Measurements from ENCODE around the gene RTBDN.

RTBDN gene

DNA sequence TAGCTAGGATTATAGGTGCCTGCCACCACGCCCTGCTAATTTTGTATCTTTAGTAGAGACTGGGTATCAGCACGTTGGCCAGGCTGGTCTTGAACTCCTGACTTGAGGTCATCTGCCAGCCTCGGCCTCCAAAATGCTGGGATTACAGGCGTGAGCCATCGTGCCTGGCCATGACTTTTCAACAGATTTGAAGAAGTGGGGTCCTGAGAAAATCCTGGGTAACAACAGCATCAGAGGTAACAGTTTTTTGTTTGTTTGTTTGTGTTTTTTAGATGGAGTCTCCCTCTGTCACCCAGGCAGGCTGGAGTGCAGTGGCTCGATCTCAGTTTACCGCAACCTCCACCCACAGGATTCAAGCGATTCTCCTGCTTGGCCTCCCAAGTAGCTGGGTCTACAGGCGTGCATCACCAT lies 39.4 kb downstream of the RTBDN start:
- POLR2A ChIA-PET, result interaction anchor here (1.3 to 4.1 kb wide), 4 partner anchors 12 to 138 kb away, joined by 4 to 96 read pairs (median 13); no protein-coding TSS in a partner anchor
- no peak overlapping the region for H3K4me3 ChIP-seq (ENCODE audit: low read depth, low read length)
- CTCF ChIA-PET, result interaction anchor here (0.6 to 18.0 kb wide), 12 partner anchors 11 to 861 kb away, joined by 3 to 1565 read pairs (median 14); partner anchors contain the start of genes BEST2, GET3, HOOK2 and RNASEH2A
- no peak for DNase-seq (ENCODE audit: low read depth, low spot score)
- no peak for TF ChIP-seq CTCF (IDR thresholded peaks at IDR 0.05; ENCODE audit: insufficient read depth, low read length, missing control alignments)

DNA sequence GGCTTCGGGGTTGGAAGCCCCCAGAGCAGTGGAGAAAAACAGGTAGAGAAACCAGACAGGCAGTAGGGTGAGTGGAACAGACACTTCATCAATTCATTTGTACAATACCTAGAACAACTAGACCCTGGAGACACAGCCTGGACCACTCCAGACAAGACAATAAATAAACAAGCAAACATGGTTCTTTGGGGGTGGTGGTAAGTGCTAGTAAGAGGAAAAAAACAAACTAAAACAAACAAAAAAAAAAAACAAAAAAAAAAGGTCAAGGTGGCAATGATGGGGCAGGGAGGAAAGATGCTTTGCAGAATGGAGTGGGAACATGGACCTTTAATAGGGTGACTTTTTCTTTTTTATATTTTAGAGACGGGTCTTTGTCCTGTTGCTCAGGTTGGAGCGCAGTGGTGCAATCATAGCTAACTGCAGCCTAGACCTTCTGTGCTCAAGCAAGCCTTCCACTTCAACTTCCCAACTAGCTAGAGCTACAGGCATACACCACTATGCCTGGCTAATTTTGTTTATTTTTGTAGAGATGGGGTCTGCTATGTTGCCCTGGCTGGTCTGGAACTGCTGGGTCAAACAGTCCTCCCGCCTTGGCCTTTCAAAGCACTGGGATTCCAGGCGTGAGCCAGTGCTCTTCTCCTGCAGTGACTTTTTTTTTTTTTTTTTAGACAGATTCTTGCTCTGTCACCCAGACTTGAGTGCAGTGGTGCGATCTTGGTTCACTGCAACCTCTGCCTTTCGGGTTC lies 40.0 kb downstream of the RTBDN start:
- TF ChIP-seq CTCF (IDR thresholded peaks at IDR 0.05; ENCODE audit: insufficient read depth, low read length, missing control alignments), result no peak
- DNase-seq (ENCODE audit: low read depth, low spot score), result no peak
- CTCF ChIA-PET, result interaction anchor here (1.1 to 18.0 kb wide), 6 partner anchors 29 to 235 kb away, joined by 3 to 1565 read pairs (median 32); partner anchors contain the start of genes BEST2, HOOK2 and TNPO2

DNA sequence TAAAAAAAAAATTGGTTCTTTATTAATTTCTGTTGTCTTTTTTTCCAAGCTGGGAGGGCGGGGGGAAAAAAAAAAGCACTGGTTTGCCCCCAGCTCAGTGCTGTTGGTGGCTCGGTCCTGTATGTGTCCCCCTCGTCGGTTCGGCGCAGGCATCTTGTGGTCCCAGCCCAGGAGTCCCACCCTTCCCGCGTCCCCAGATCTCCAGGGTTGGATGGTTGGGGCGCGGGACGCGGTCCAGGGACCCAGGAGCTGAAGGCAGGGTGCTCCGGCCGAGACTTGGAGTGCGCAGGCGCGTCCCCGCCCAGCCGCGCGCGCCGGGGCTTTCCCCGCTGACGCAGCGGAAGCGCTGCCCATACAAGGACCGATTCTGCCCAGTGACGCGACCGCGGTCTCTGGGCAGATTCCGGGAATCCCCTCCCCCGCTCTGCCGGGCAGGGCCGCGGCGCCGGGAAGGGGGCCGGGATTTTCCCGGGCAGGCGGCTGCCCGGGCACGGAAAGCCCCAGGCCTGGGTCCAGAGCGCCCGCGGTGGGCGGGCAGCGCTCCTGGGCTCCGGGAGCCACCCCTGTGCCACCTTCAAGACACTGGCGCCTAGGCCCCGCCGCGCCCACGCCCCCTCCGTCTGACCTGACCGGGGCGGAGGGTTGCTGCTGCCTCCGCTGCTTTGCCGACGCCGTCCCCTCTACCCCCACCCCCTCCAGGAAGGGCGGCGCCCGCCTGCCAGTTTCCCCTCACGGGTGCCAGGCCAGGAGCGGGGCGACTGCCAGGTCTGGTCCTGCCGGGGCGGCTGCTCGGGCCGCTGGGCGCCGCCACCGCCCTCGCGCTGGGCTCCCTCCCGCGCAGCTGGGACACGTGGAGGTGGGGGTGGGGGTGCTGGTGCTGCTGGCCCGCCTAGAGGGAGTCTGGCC lies 40.8 kb downstream of the RTBDN start:
- POLR2A ChIA-PET, result interaction anchor here (0.6 to 4.4 kb wide), 11 partner anchors 10 to 97 kb away, joined by 3 to 158 read pairs (median 17); partner anchors contain the start of genes FBXW9, TNPO2 and TRIR
- peak overlapping the region; percentile 99 for H3K4me3 ChIP-seq (ENCODE audit: low read depth, low read length)
- CTCF ChIA-PET, result interaction anchor here (1.1 to 18.0 kb wide), 4 partner anchors 28 to 76 kb away, joined by 4 to 1565 read pairs (median 29); partner anchors contain the start of genes BEST2 and HOOK2
- no peak for DNase-seq (ENCODE audit: low read depth, low spot score)
- no peak for TF ChIP-seq CTCF (IDR thresholded peaks at IDR 0.05; ENCODE audit: insufficient read depth, low read length, missing control alignments)

More for the DNA sequence above, 40.0 kb downstream of the RTBDN start:
- peak overlapping the region; percentile 99 for H3K4me3 ChIP-seq (ENCODE audit: low read depth, low read length)
- POLR2A ChIA-PET, result interaction anchor here (0.6 to 4.4 kb wide), 7 partner anchors 9 to 72 kb away, joined by 3 to 96 read pairs (median 15); partner anchors contain the start of gene TNPO2

- TF ChIP-seq CTCF (IDR thresholded peaks at IDR 0.05; ENCODE audit: insufficient read depth, low read length, missing control alignments), result no peak
- no peak for DNase-seq (ENCODE audit: low read depth, low spot score)
- peak overlapping the region; percentile 99 for H3K4me3 ChIP-seq (ENCODE audit: low read depth, low read length)
- ChIA-PET POLR2A (interaction anchor here (0.8 to 4.4 kb wide), 11 partner anchors 10 to 96 kb away, joined by 3 to 158 read pairs (median 17); partner anchors contain the start of genes FBXW9, TNPO2 and TRIR), CTCF (interaction anchor here (0.7 to 18.0 kb wide), 4 partner anchors 11 to 55 kb away, joined by 4 to 1565 read pairs (median 12); partner anchors contain the start of genes BEST2 and HOOK2)
Measured at GRCh38 chr19:12792853-12793289, 41.5 kb downstream of the RTBDN start.

DNA sequence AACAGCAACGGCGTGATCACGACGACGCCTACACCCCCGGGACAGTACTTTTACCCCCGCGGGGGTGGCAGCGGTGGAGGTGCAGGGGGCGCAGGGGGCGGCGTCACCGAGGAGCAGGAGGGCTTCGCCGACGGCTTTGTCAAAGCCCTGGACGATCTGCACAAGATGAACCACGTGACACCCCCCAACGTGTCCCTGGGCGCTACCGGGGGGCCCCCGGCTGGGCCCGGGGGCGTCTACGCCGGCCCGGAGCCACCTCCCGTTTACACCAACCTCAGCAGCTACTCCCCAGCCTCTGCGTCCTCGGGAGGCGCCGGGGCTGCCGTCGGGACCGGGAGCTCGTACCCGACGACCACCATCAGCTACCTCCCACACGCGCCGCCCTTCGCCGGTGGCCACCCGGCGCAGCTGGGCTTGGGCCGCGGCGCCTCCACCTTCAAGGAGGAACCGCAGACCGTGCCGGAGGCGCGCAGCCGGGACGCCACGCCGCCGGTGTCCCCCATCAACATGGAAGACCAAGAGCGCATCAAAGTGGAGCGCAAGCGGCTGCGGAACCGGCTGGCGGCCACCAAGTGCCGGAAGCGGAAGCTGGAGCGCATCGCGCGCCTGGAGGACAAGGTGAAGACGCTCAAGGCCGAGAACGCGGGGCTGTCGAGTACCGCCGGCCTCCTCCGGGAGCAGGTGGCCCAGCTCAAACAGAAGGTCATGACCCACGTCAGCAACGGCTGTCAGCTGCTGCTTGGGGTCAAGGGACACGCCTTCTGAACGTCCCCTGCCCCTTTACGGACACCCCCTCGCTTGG lies 42.1 kb downstream of the RTBDN start:
- no peak for DNase-seq (ENCODE audit: low read depth, low spot score)
- H3K4me3 ChIP-seq (ENCODE audit: low read depth, low read length), result peak overlapping the region; percentile 99
- no peak for TF ChIP-seq CTCF (IDR thresholded peaks at IDR 0.05; ENCODE audit: insufficient read depth, low read length, missing control alignments)
- ChIA-PET CTCF (interaction anchor here (0.7 to 18.0 kb wide), 5 partner anchors 10 to 58 kb away, joined by 4 to 1565 read pairs (median 7); partner anchors contain the start of genes BEST2, HOOK2 and TRIR), POLR2A (interaction anchor here (0.6 to 4.4 kb wide), 27 partner anchors 9 to 364 kb away, joined by 3 to 158 read pairs (median 4); partner anchors contain the start of genes FBXW9, GET3, RAD23A and RNASEH2A)

All from AG04449 (cell line).